RWPE2 (cell line): ENCODE measurements around the gene PIP4K2A.

Experiments
- ATAC-seq: fragments of 200-7000 bp; cut with Tn5 transposase; 3 replicates; pipeline ENCODE4 v1.9.1; 2021; ENCODE audit warnings: low read depth
- DNase-seq: peaks from one replicate; pipeline ENCODE4 v3.0.0-alpha.2; 2020; ENCODE audit warnings: low spot score
- H3K27ac ChIP-seq: fragments of 450-650 bp; 2 replicates; pipeline ENCODE4 v1.5.1; 2017; ENCODE audit warnings: mild to moderate bottlenecking; ENCODE audit not compliant: poor library complexity, severe bottlenecking
- H3K27me3 ChIP-seq: fragments of 250-450 bp; sonication (Bioruptor Pico); 2 replicates; pipeline ENCODE4 v1.5.1; 2021; ENCODE audit warnings: mild to moderate bottlenecking, moderate library complexity; ENCODE audit not compliant: insufficient read depth, poor library complexity, severe bottlenecking
- H3K36me3 ChIP-seq: fragments of 250-450 bp; sonication (Bioruptor Pico); 2 replicates; pipeline ENCODE4 v1.5.1; 2020; ENCODE audit warnings: low read depth, mild to moderate bottlenecking, moderate library complexity
- H3K4me1 ChIP-seq: fragments of 250-450 bp; sonication (Bioruptor Pico); 2 replicates; pipeline ENCODE4 v1.5.1; 2021; ENCODE audit warnings: mild to moderate bottlenecking, moderate library complexity; ENCODE audit not compliant: insufficient read depth, poor library complexity, severe bottlenecking
- H3K4me3 ChIP-seq: fragments of 250-450 bp; sonication (Bioruptor Pico); 2 replicates; pipeline ENCODE4 v1.5.1; 2021; ENCODE audit warnings: mild to moderate bottlenecking, moderate library complexity; ENCODE audit not compliant: severe bottlenecking
- H3K9me3 ChIP-seq: fragments of 250-450 bp; sonication (Bioruptor Pico); 2 replicates; pipeline ENCODE4 v1.5.1; 2021; ENCODE audit warnings: mild to moderate bottlenecking, moderate library complexity; ENCODE audit not compliant: severe bottlenecking
- CTCF ChIP-seq: fragments of 450-650 bp; IDR thresholded peaks from one replicate; pipeline ENCODE4 v1.5.1; 2017; ENCODE audit warnings: mild to moderate bottlenecking, moderate library complexity; ENCODE audit not compliant: poor library complexity, severe bottlenecking

Gene PIP4K2A

GRCh38 chr10:22617516-22617915, 96.9 kb downstream of the PIP4K2A start:
- Histone ChIP-seq H3K4me3 (no peak overlapping the region), H3K9me3 (no peaks in the 10 kb centered on the region), H3K27me3 (no peaks in the 10 kb centered on the region), H3K36me3 (no peaks in the 10 kb centered on the region), H3K27ac (no peak overlapping the region), H3K4me1 (peaks cover 31% of the 10 kb centered on the region)
- TF ChIP-seq CTCF: no peak
- DNase-seq: no peak
- no peak for ATAC-seq

GRCh38 chr10:22617051-22617450, 97.3 kb downstream of the PIP4K2A start:
- no peaks in the 10 kb centered on the region for H3K36me3 ChIP-seq
- peaks cover 31% of the 10 kb centered on the region for H3K4me1 ChIP-seq
- no peaks in the 10 kb centered on the region for H3K27me3 ChIP-seq
- ATAC-seq: no peak
- no peaks in the 10 kb centered on the region for H3K9me3 ChIP-seq
- no peak overlapping the region for H3K27ac ChIP-seq
- no peak for DNase-seq
- no peak for TF ChIP-seq CTCF
- H3K4me3 ChIP-seq: no peak overlapping the region

- no peak for ATAC-seq
Observed at GRCh38 chr10:22615819-22616499, 98.4 kb downstream of the PIP4K2A start.

GRCh38 chr10:22615101-22615500, 99.3 kb downstream of the PIP4K2A start:
- Histone ChIP-seq H3K27me3 (no peaks in the 10 kb centered on the region), H3K36me3 (no peaks in the 10 kb centered on the region), H3K9me3 (no peaks in the 10 kb centered on the region), H3K4me1 (peaks cover 18% of the 10 kb centered on the region), H3K27ac (no peak overlapping the region), H3K4me3 (no peak overlapping the region)
- ATAC-seq: no peak
- DNase-seq: no peak
- no peak for TF ChIP-seq CTCF

More at GRCh38 chr10:22615819-22616499, 98.4 kb downstream of the PIP4K2A start:
- Histone ChIP-seq H3K36me3 (no peaks in the 10 kb centered on the region), H3K9me3 (no peaks in the 10 kb centered on the region), H3K4me1 (peaks cover 26% of the 10 kb centered on the region), H3K27me3 (no peaks in the 10 kb centered on the region), H3K27ac (no peak overlapping the region), H3K4me3 (no peak overlapping the region)
- DNase-seq: no peak
- no peak for TF ChIP-seq CTCF

GRCh38 chr10:22613011-22613410, 101.4 kb downstream of the PIP4K2A start:
- Histone ChIP-seq H3K4me1 (peaks cover 3% of the 10 kb centered on the region), H3K4me3 (no peak overlapping the region), H3K9me3 (no peaks in the 10 kb centered on the region), H3K36me3 (peaks cover 3% of the 10 kb centered on the region; the same call in 1 of the 2 replicates), H3K27me3 (no peaks in the 10 kb centered on the region), H3K27ac (no peak overlapping the region)
- DNase-seq (no peak), ATAC-seq (no peak)
- no peak for TF ChIP-seq CTCF
